ENCODE data around the gene TTC23. TPM values are rescaled to one million over a fixed set of nuclear protein-coding genes. Genes with fewer than 3 reads are reported as not detected.

The TTC23 gene
- total and polyA plus RNA-seq, 9 of the 15 experiments (the other 6 are each of a cell fraction or from before 2014, with no cell fraction given), result 0.41 to 4.5 (median 2.5) TPM

DNA sequence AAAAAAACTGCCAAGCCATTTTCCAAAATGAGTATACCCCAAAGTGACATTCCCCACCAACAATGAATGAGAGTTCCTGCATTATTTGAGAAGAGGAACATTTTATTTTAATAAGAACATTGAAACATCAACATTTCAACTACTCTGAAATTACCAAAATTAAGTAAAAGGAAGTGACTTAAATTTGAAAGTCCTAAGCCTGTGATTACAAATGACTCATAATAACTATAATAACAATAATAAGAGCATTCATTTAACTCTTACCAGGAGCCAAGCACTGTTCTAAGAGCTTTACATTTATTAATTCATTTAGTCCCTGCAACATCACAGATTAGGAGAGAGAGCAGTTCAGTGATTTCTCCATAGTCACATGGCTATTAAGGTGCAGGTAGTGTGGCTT lies 34.3 kb upstream of the TTC23 start:
- Histone ChIP-seq H2AFZ (ENCODE audit: low read depth, low read length) (no peak overlapping the region), H3K79me2 (ENCODE audit: control insufficient read depth, insufficient read depth, low read length) (no peaks in the 10 kb centered on the region), H3K4me2 (ENCODE audit: insufficient read depth, low read length) (no peak overlapping the region), H3K4me1 (replicated peaks in 1 of 2; ENCODE audit: control insufficient read depth in 2 of 2, insufficient read depth in 2 of 2, low read length in 2 of 2) (no peaks in the 10 kb centered on the region), H3K36me3 (ENCODE audit: control insufficient read depth, insufficient read depth, low read length) (no peaks in the 10 kb centered on the region), H4K20me1 (replicated peaks; ENCODE audit: control insufficient read depth, insufficient read depth, low read length) (no peaks in the 10 kb centered on the region), H3K27ac (ENCODE audit: extremely low read depth, low read depth, low read length) (no peak overlapping the region), H3K4me3 (no peak overlapping the region), H3K9me1 (ENCODE audit: control insufficient read depth, insufficient read depth, low read length) (no peaks in the 10 kb centered on the region), H3K9me3 (replicated peaks; ENCODE audit: control insufficient read depth, insufficient read depth, low read depth, low read length) (no peaks in the 10 kb centered on the region), H3K9ac (ENCODE audit: insufficient read depth in 1 of 2, low read depth in 2 of 2, low read length in 2 of 2) (no peak overlapping the region), H3K27me3 (ENCODE audit: control insufficient read depth in 2 of 2, insufficient read depth in 2 of 2, low read length in 2 of 2) (no peaks in the 10 kb centered on the region)
- in situ Hi-C loops (cut with MboI) (loop anchor here (25.0 kb wide), 1 partner anchor 454 kb away; the partner anchor contains the start of gene LYSMD4), intact Hi-C loops (cut with micrococcal nuclease) (no loop called here)
- ChIA-PET CTCF (ENCODE audit: low intra/inter-chr PET ratio) (interaction anchor here (4.2 kb wide), 1 partner anchor 420 kb away, joined by 27 read pairs; no protein-coding TSS in a partner anchor), POLR2A (interaction anchor here (0.6 to 1.2 kb wide), 2 partner anchors 13 to 33 kb away, joined by 3 read pairs; no protein-coding TSS in a partner anchor)
- no peak for DNase-seq (ENCODE audit: extremely low read depth in 1 of 4, low spot score in 3 of 4)
- ATAC-seq, result no peak
- no peak for TF ChIP-seq NFYB (IDR thresholded peaks at IDR 0.05; ENCODE audit: extremely low read depth, insufficient read length)
- no peak for FAIRE-seq
- no TSS peak for BruUV-seq (replicated peaks)

- no peak for DNase-seq (ENCODE audit: extremely low read depth in 1 of 4, low spot score in 3 of 4)
- Histone ChIP-seq H3K36me3 (ENCODE audit: control insufficient read depth, insufficient read depth, low read length) (no peaks in the 10 kb centered on the region), H3K79me2 (ENCODE audit: control insufficient read depth, insufficient read depth, low read length) (no peaks in the 10 kb centered on the region), H3K4me1 (replicated peaks in 1 of 2; ENCODE audit: control insufficient read depth in 2 of 2, insufficient read depth in 2 of 2, low read length in 2 of 2) (no peaks in the 10 kb centered on the region), H3K27me3 (ENCODE audit: control insufficient read depth in 2 of 2, insufficient read depth in 2 of 2, low read length in 2 of 2) (no peaks in the 10 kb centered on the region), H3K4me3 (no peak overlapping the region), H4K20me1 (replicated peaks; ENCODE audit: control insufficient read depth, insufficient read depth, low read length) (no peaks in the 10 kb centered on the region), H3K27ac (ENCODE audit: extremely low read depth, low read depth, low read length) (no peak overlapping the region), H3K4me2 (ENCODE audit: insufficient read depth, low read length) (no peak overlapping the region), H3K9me1 (ENCODE audit: control insufficient read depth, insufficient read depth, low read length) (no peaks in the 10 kb centered on the region), H3K9ac (ENCODE audit: insufficient read depth in 1 of 2, low read depth in 2 of 2, low read length in 2 of 2) (no peak overlapping the region), H2AFZ (ENCODE audit: low read depth, low read length) (no peak overlapping the region), H3K9me3 (replicated peaks; ENCODE audit: control insufficient read depth, insufficient read depth, low read depth, low read length) (no peaks in the 10 kb centered on the region)
- intact Hi-C loops (cut with micrococcal nuclease) (no loop called here), in situ Hi-C loops (cut with MboI) (loop anchor here (25.0 kb wide), 1 partner anchor 455 kb away; the partner anchor contains the start of gene LYSMD4)
- CTCF ChIA-PET (ENCODE audit: low intra/inter-chr PET ratio), result no interaction called here
- ATAC-seq, result no peak
- WGBS (ENCODE audit: insufficient coverage, low coverage, missing lambda C conversion rate), result 28% methylated on average over 5 of the region's 5 CpGs
- POLR2A ChIA-PET, result no interaction called here
- no TSS peak for BruUV-seq (replicated peaks)
- FAIRE-seq, result no peak
- TF ChIP-seq, protein P1, sequence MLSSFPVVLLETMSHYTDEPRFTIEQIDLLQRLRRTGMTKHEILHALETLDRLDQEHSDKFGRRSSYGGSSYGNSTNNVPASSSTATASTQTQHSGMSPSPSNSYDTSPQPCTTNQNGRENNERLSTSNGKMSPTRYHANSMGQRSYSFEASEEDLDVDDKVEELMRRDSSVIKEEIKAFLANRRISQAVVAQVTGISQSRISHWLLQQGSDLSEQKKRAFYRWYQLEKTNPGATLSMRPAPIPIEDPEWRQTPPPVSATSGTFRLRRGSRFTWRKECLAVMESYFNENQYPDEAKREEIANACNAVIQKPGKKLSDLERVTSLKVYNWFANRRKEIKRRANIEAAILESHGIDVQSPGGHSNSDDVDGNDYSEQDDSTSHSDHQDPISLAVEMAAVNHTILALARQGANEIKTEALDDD (IDR thresholded peaks at IDR 0.05), result no peak
- no peak for TF ChIP-seq MYC (IDR thresholded peaks at IDR 0.05; ENCODE audit: low read depth, low read length)
- TF ChIP-seq MYC (CRISPR knock-in tag; IDR thresholded peaks at IDR 0.05; ENCODE audit: borderline replicate concordance, low read depth), result no peak
- TF ChIP-seq ZNF134 (CRISPR knock-in tag; conservative IDR thresholded peaks at IDR 0.05), result no peak
- no peak for TF ChIP-seq ELF2 (CRISPR knock-in tag; IDR thresholded peaks at IDR 0.05)
- TF ChIP-seq GTF3C2 (IDR thresholded peaks at IDR 0.05; ENCODE audit: borderline replicate concordance, extremely low read depth, insufficient read length), result no peak
- TF ChIP-seq BRF1 (IDR thresholded peaks at IDR 0.05; ENCODE audit: borderline replicate concordance, extremely low read depth, insufficient read length), result no peak
- TF ChIP-seq, protein P2, sequence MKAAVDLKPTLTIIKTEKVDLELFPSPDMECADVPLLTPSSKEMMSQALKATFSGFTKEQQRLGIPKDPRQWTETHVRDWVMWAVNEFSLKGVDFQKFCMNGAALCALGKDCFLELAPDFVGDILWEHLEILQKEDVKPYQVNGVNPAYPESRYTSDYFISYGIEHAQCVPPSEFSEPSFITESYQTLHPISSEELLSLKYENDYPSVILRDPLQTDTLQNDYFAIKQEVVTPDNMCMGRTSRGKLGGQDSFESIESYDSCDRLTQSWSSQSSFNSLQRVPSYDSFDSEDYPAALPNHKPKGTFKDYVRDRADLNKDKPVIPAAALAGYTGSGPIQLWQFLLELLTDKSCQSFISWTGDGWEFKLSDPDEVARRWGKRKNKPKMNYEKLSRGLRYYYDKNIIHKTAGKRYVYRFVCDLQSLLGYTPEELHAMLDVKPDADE (conservative IDR thresholded peaks at IDR 0.05; ENCODE audit: control insufficient read depth, low read depth, low read length), result no peak
- no peak for TF ChIP-seq FOS (IDR thresholded peaks at IDR 0.05; ENCODE audit: extremely low read depth, insufficient read length)
- no peak for TF ChIP-seq RBM14 (IDR thresholded peaks at IDR 0.05; ENCODE audit: borderline replicate concordance, insufficient read depth, low read depth, low read length)
These were observed 33.2 kb upstream of the TTC23 start for GRCh38 chr15:99282586-99282985.

Measured in K562 (cell line).